Panc1 (cell line): ENCODE results near the gene SAMD4B. TPM values are rescaled to one million over a fixed set of nuclear protein-coding genes. Genes with fewer than 3 reads are reported as not detected.

ENCODE experiments used
- ATAC-seq: fragments of 200-7000 bp; cut with Tn5 transposase; 2 replicates; pipeline ENCODE4 v1.9.1; 2020; ENCODE audit warnings: mild to moderate bottlenecking, moderate library complexity
- BruUV-seq: library from RNA; stranded (reverse); fragments of 400-500 nt; replicated peaks from 2 replicates; lab custom pipeline; 2021; lab: Mats Ljungman, UMichigan
- CTCF ChIA-PET: fragments of 300-600 bp; sonication (Branson Sonifier 250); formaldehyde crosslinking; loops from one replicate; lab custom pipeline; 2022; ENCODE audit warnings: antibody characterized with exemption; lab: Charles Lee
- POLR2A ChIA-PET: fragments of 300-600 bp; sonication (Branson Sonifier 250); formaldehyde crosslinking; loops from one replicate; lab custom pipeline; 2022; ENCODE audit warnings: antibody characterized with exemption; lab: Charles Lee
- DNase-seq: peaks from one replicate; pipeline ENCODE4 v3.0.0-alpha.2; 2010; ENCODE audit warnings: low read depth, low spot score
- H3K27ac ChIP-seq: 2 replicates; pipeline ENCODE4 v1.5.1; 2011; ENCODE audit warnings: mild to moderate bottlenecking, low read length, inconsistent platforms
- H3K27me3 ChIP-seq: fragments of 200-500 bp; sonication (Bioruptor generic); 2 replicates; pipeline ENCODE4 v1.6.0; 2014; ENCODE audit warnings: low read length, inconsistent platforms; ENCODE audit not compliant: control insufficient read depth, insufficient read depth
- H3K36me3 ChIP-seq: fragments of 200-500 bp; sonication (Bioruptor generic); 2 replicates; pipeline ENCODE4 v1.5.1; 2014; ENCODE audit warnings: inconsistent platforms, mild to moderate bottlenecking, low read length, moderate library complexity; ENCODE audit not compliant: control insufficient read depth, insufficient read depth
- H3K4me1 ChIP-seq: 2 replicates; pipeline ENCODE4 v1.5.1; 2011; ENCODE audit warnings: inconsistent platforms, mild to moderate bottlenecking, low read length, moderate library complexity; ENCODE audit not compliant: control insufficient read depth, insufficient read depth
- H3K4me3 ChIP-seq, 2 experiments: 2 replicates each; pipeline ENCODE4 v1.5.1; 2011 to 2012; ENCODE audit warnings: low read depth in 2 of 2, low read length in 2 of 2, mild to moderate bottlenecking in 2 of 2, inconsistent platforms in 1 of 2, moderate library complexity in 1 of 2
- H3K9me3 ChIP-seq: fragments of 200-500 bp; sonication (Bioruptor generic); 2 replicates; pipeline ENCODE4 v1.5.1; 2014; ENCODE audit warnings: low read depth, mild to moderate bottlenecking, inconsistent platforms, low read length, moderate library complexity; ENCODE audit not compliant: control insufficient read depth, insufficient read depth
- POLR2AphosphoS5 ChIP-seq: IDR thresholded peaks from 2 replicates; pipeline ENCODE4 v1.6.1; 2012; ENCODE audit warnings: mild to moderate bottlenecking, low read depth, low read length, moderate library complexity
- REST ChIP-seq, 2 experiments: IDR thresholded peaks; 2 replicates each; pipeline ENCODE4 v1.6.1; 2011 to 2012; ENCODE audit warnings: low read depth in 2 of 2, control low read depth in 1 of 2, low read length in 1 of 2, mild to moderate bottlenecking in 1 of 2, moderate library complexity in 1 of 2; ENCODE audit not compliant: insufficient read depth in 1 of 2
- SIN3A ChIP-seq: IDR thresholded peaks from 2 replicates; pipeline ENCODE4 v1.6.1; 2012; ENCODE audit warnings: low read depth, mild to moderate bottlenecking, low read length, moderate library complexity, borderline replicate concordance; ENCODE audit not compliant: insufficient read depth
- TCF7L2 ChIP-seq: IDR thresholded peaks from 2 replicates; pipeline ENCODE4 v1.6.1; 2011; ENCODE audit warnings: mild to moderate bottlenecking, low read depth, low read length, inconsistent platforms
- in situ Hi-C: cut with HindIII; loops from 2 replicates; pipeline ENCODE4 v1.10.0; 2016; ENCODE audit warnings: low sequenced_read_pairs, low pct_unique_long_range_greater_than_20kb
- intact Hi-C: fragments of 100-400 bp; cut with micrococcal nuclease; formaldehyde crosslinking; loops from one replicate; pipeline ENCODE4 v1.10.0; 2022; ENCODE audit not compliant: unreplicated experiment
- total RNA-seq: library from RNA; stranded (reverse); gene quantifications from one replicate; pipeline ENCODE4 v1.2.1, GENCODE V29; 2021; ENCODE audit not compliant: unreplicated experiment
- TF ChIP-seq, protein P1 (sequence below): fragments of 450-650 bp; IDR thresholded peaks from 2 replicates; pipeline ENCODE4 v1.5.1; 2017; ENCODE audit warnings: mild to moderate bottlenecking

SAMD4B gene
- total RNA-seq, 1 experiment from 2014 or later, result 1,339 TPM

DNA sequence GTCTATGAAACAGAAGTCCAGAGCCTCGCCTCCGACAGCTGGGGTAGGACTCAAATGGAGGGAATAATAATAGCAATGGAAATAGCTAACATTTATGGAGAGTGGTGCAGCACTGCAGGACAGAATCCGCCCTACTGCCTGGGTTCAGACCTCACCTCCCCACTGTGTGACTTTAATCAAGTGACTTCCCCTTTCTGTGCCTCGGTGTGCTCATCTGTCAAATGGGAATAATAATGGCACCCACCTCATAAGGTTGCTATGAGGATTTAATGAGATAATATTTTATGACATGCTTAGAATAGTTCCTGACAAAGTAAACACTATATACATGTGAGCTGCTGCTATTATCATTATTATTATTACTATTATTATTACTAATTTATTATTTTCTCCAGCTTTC lies 24.7 kb upstream of the SAMD4B start:
- no peak for ATAC-seq
- in situ Hi-C loops, result no loop called here
- H3K4me3 ChIP-seq, result no peak overlapping the region
- no peak overlapping the region for H3K27ac ChIP-seq
- intact Hi-C loops, result no loop called here
- TF ChIP-seq POLR2AphosphoS5, result no peak
- TF ChIP-seq TCF7L2, result no peak
- no peak for TF ChIP-seq SIN3A
- TF ChIP-seq REST (IDR thresholded peaks at IDR 0.05; ENCODE audit: insufficient read depth in 1 of 2, low read depth in 2 of 2, low read length in 1 of 2), result no peak
- TF ChIP-seq, protein P1, sequence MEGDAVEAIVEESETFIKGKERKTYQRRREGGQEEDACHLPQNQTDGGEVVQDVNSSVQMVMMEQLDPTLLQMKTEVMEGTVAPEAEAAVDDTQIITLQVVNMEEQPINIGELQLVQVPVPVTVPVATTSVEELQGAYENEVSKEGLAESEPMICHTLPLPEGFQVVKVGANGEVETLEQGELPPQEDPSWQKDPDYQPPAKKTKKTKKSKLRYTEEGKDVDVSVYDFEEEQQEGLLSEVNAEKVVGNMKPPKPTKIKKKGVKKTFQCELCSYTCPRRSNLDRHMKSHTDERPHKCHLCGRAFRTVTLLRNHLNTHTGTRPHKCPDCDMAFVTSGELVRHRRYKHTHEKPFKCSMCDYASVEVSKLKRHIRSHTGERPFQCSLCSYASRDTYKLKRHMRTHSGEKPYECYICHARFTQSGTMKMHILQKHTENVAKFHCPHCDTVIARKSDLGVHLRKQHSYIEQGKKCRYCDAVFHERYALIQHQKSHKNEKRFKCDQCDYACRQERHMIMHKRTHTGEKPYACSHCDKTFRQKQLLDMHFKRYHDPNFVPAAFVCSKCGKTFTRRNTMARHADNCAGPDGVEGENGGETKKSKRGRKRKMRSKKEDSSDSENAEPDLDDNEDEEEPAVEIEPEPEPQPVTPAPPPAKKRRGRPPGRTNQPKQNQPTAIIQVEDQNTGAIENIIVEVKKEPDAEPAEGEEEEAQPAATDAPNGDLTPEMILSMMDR, result no peak
- no peaks in the 10 kb centered on the region for H3K9me3 ChIP-seq
- CTCF ChIA-PET, result interaction anchor here (0.6 to 1.4 kb wide), 4 partner anchors 9 to 25 kb away, joined by 4 to 17 read pairs (median 6); partner anchors contain the start of gene SAMD4B
- H3K27me3 ChIP-seq, result peaks cover 6% of the 10 kb centered on the region
- peaks cover 4% of the 10 kb centered on the region for H3K4me1 ChIP-seq
- POLR2A ChIA-PET, result interaction anchor here (0.5 to 0.6 kb wide), 2 partner anchors 26 to 256 kb away, joined by 4 to 7 read pairs; no protein-coding TSS in a partner anchor
- DNase-seq, result no peak
- no peaks in the 10 kb centered on the region for H3K36me3 ChIP-seq
- BruUV-seq, result no TSS peak

DNA sequence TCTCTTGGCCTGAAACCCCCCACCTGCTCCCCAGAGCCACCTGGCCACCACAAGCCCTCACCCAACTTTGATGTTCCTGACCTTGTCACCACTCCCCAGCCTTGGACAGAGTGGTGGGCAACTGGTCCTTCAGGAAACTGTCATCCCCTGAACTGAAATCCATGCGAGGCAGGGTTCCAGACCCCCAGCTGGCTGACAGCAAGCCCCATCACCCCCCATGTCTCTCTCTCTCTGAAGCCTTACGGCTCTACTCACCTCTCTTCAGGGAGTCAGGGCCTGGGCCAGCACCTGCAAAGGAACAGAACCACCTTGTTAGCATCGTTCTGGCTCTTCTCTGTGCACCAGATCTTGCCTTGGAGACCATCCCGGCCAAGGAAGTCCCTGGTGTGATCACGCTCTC lies 24.1 kb upstream of the SAMD4B start:
- BruUV-seq, result no TSS peak
- Histone ChIP-seq H3K4me1 (peaks cover 4% of the 10 kb centered on the region), H3K4me3 (no peak overlapping the region), H3K27ac (no peak overlapping the region), H3K9me3 (no peaks in the 10 kb centered on the region), H3K36me3 (no peaks in the 10 kb centered on the region), H3K27me3 (peaks cover 6% of the 10 kb centered on the region)
- ATAC-seq (no peak), DNase-seq (no peak)
- intact Hi-C loops, result no loop called here
- POLR2A ChIA-PET, result interaction anchor here (0.6 to 0.8 kb wide), 2 partner anchors 14 to 256 kb away, joined by 3 to 4 read pairs; no protein-coding TSS in a partner anchor
- no peak for TF ChIP-seq POLR2AphosphoS5
- TF ChIP-seq, protein P1, result no peak
- TF ChIP-seq SIN3A, result no peak
- no peak for TF ChIP-seq REST (IDR thresholded peaks at IDR 0.05; ENCODE audit: insufficient read depth in 1 of 2, low read depth in 2 of 2, low read length in 1 of 2)
- no peak for TF ChIP-seq TCF7L2
- CTCF ChIA-PET, result interaction anchor here (1.2 to 1.4 kb wide), 2 partner anchors 8 to 10 kb away, joined by 4 to 6 read pairs; no protein-coding TSS in a partner anchor
- in situ Hi-C loops, result no loop called here
